Right cardiac atrium (tissue), 5 donors: ENCODE results near the gene TSPAN2. TPM values are rescaled to one million over a fixed set of nuclear protein-coding genes. Genes with fewer than 3 reads are reported as not detected.
"Not testable (repeated sequence)": the region's sequence is repeated elsewhere in the genome, so short reads cannot be mapped to it uniquely, and the experiment has no call there.

Experiments
- ATAC-seq, 2 donors: fragments of 200-7000 bp; cut with Tn5 transposase; one replicate each; pipeline versions ENCODE4 v1.8.0 to v1.9.1; 2020; ENCODE audit warnings: moderate library complexity in 2 of 2, mild to moderate bottlenecking in 1 of 2
- DNase-seq, 3 donors: peaks; one replicate each; pipeline ENCODE4 v3.0.0-alpha.2; 2020
- H3K27ac ChIP-seq: one replicate; pipeline ENCODE4 v1.5.1; 2013; ENCODE audit warnings: mild to moderate bottlenecking, low read length, control low read depth, moderate library complexity
- H3K27me3 ChIP-seq: one replicate; pipeline ENCODE4 v1.6.1; 2013; ENCODE audit not compliant: control insufficient read depth, insufficient read depth
- H3K4me1 ChIP-seq: one replicate; pipeline ENCODE4 v1.6.1; 2013; ENCODE audit warnings: low read length; ENCODE audit not compliant: control insufficient read depth, insufficient read depth
- H3K4me3 ChIP-seq: one replicate; pipeline ENCODE4 v1.5.1; 2013; ENCODE audit warnings: low read length, control low read depth
- H3K9me3 ChIP-seq: one replicate; pipeline ENCODE4 v1.6.1; 2013; ENCODE audit warnings: low read length; ENCODE audit not compliant: control insufficient read depth
- WGBS: extraction: QIAGEN DNeasy Blood & Tissue Kit; methylation state at CpG from one replicate; pipeline ENCODE4 v1.1.7; 2013; 5-methylcytosine and 5-hydroxymethylcytosine counted together
- intact Hi-C, 4 donors: fragments of 100-400 bp; cut with DNase I; formaldehyde crosslinking; loops; one replicate each; pipeline versions ENCODE4 v1.11.0 to v1.14.0; 2022 to 2023
- polyA plus RNA-seq: library from polyadenylated mRNA; stranded (reverse); fragments of 200-250 nt; gene quantifications from one replicate; pipeline ENCODE4 v1.2.3, GENCODE V29; 2013
- total RNA-seq, 4 donors: library from RNA; stranded (reverse); fragmentation: NEBNext Ultra II Directional; extraction: Animal tissue kit (Norgen Biotek cat#: 25700); gene quantifications; one replicate each; pipeline ENCODE4 v1.2.1, GENCODE V29; 2021
- donor health status: healthy with polysubstance abuse.
- donor health status: DM: no; HTN: yes; CAD: no.
- donor health status: DM: no; HTN: no; CAD: no.
- donor health status: DM: no; HTN: yes; CAD: no; lungs with severe emphysema.
- donor health status: DM: yes; HTN: yes; CAD: no.

TSPAN2 gene
- total and polyA plus RNA-seq, 5 donors = 6.5 to 17.4 (median 11.1) TPM

DNA sequence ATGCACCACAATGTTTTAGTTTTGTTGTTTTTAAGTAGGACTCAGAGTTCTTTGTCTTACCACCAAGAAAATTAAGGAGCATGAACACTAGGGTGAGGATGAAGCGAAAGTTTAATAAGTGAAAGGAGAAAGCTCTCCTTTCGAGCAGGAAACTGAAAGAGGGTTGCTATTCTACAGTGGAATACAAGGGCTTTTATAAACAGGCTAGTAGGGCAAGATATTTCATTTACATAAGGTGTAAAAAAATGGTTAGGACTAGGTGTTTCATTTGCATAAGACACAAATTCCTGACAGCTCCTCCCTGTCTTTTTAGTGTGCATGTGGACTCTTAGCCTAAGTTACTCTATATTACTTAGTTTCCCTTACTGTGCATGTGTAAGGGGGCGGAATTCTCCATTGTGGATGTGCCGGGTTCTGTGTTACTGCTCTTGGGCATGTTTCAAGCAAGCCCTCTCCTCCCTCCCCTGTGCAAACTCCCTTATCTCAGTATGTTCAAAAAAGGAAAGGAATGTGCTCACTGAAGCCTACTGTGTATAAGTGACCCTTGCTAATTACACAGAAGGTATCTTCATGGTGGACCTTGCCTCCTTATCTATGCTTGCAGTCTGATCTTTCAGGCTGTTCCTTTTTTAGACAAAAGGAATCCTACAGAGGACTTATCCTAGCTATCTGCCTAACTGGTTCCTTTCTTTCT lies 52.3 kb downstream of the TSPAN2 start:
- H3K9me3 ChIP-seq = no peaks in the 10 kb centered on the region
- 63% methylated on average over 4 of the region's 4 CpGs for WGBS
- ATAC-seq = peak in 1 of 2 donors; percentile 59
- H3K4me3 ChIP-seq = no peak overlapping the region
- intact Hi-C loops = no loop called here
- no peaks in the 10 kb centered on the region for H3K27me3 ChIP-seq
- no peaks in the 10 kb centered on the region for H3K4me1 ChIP-seq
- no peak for DNase-seq
- H3K27ac ChIP-seq = no peak overlapping the region

DNA sequence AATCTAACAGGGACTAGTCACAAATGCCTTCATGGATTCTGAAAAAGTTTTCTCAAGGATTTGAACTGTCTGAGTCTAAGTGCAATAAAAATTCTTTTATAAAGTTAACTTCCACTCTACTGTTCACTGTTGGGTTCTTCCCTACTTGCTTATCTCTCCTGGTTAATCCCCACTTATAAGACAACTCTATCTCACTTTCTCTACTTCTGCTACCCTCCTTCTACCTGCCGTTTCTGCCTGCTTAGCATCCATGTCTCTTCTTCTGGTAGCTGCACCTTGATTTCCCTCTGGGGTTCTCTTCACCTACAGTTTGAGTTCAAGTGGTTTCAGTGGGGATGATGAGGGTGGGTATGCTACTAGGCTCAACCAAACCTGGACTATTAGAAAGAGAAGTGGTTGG lies 53.7 kb downstream of the TSPAN2 start:
- intact Hi-C loops = no loop called here
- Histone ChIP-seq H3K27ac (no peak overlapping the region), H3K9me3 (no peaks in the 10 kb centered on the region), H3K27me3 (no peaks in the 10 kb centered on the region), H3K4me3 (no peak overlapping the region), H3K4me1 (no peaks in the 10 kb centered on the region)
- ATAC-seq (no peak), DNase-seq (no peak)
- WGBS = 72% methylated on average over 1 of the region's 1 CpG

DNA sequence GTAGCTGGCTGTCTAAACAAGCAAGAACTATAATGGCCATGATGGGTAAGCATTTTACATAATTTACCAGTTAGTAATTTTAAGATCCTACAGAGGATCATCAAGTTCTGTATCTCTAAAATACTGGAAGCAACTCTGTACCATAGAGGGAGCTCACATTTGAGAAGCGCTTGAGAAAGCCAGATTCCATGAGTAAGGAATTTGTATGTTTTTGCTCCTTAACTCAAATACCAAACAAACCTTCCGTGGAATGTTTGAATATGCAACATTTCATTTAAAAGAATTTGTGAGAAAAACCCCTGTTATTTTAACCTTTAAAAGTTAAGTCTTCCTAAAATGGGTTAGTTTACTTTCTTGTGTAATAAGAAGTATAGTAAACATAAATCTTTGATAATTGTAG lies 57.7 kb downstream of the TSPAN2 start:
- Histone ChIP-seq H3K27me3 (no peaks in the 10 kb centered on the region), H3K27ac (no peak overlapping the region), H3K4me3 (no peak overlapping the region), H3K9me3 (no peaks in the 10 kb centered on the region), H3K4me1 (no peaks in the 10 kb centered on the region)
- WGBS = 61% methylated on average over 2 of the region's 2 CpGs
- DNase-seq (no peak), ATAC-seq (no peak)
- intact Hi-C loops = no loop called here

DNA sequence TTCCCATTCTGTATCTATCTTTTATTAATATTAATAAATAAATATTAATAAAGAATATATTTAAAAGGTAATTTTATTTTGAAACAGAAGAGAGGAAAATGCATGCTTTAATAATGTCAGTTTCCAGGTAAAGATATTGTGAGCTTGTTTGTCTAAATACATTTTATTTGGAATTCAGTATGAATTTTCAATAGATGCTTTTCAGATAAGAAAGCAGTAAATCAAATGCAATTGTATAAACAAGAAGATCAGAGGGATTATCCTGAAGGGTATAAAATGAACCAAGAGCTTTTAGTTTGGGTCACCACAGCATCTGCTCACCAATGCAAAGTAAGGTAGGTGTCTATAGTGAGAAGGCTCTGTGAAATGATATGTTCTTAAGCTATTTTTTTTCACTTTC lies 59.8 kb downstream of the TSPAN2 start, which contains the start of gene TSHB:
Gene TSHB, plus strand, starts transcription at position 301 of the 400 bp plus-strand sequence. CDS start 3,537 bp downstream, outside the sequence.
- DNase-seq = no peak
- Histone ChIP-seq H3K27me3 (no peaks in the 10 kb centered on the region), H3K4me3 (no peak within 1 kb of the TSS), H3K9me3 (no peaks in the 10 kb centered on the region), H3K4me1 (no peaks in the 10 kb centered on the region), H3K27ac (no peak within 1 kb of the TSS)
- intact Hi-C loops = no loop called here
- no peak for ATAC-seq

DNA sequence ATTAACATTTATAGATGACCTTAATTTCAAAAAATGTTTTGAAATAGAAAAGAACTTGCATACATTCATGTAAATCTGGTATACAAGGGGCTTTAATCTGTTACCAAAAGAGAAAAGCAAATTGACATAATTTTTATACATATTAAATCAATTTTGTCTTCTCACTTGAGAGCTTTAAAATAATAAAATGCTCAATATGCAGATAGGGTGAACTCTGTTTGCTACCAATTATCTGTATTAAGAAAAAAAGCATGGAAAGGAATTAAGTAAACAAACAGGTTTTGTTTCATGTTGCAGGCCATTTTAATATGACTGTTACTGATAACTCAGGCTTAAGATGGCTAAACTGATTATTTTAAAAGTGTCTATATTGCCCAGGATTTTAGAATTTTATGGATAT lies 65.7 kb downstream of the TSPAN2 start:
- H3K9me3 ChIP-seq = no peaks in the 10 kb centered on the region
- no peaks in the 10 kb centered on the region for H3K4me1 ChIP-seq
- no peak for DNase-seq
- no peak for ATAC-seq
- H3K4me3 ChIP-seq = no peak overlapping the region
- intact Hi-C loops = no loop called here
- H3K27ac ChIP-seq = no peak overlapping the region
- H3K27me3 ChIP-seq = no peaks in the 10 kb centered on the region

DNA sequence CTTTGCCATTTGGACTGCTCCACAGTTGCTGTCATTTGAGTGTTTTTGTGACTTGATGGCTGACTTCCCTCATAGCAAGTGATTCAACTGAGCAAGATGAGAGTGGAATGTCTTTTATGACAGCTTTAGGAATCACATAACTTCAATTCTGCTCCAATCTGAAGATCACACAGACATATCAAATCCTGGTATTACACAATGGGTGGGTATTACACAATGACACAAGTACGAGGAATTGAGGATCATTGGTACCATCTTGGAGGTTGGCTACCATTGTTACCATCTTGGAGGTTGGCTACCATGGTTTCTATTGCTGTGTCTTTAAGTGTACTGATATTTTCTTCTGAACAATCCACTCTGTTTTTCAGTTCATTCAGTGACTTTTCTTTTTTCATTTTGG lies 68.2 kb downstream of the TSPAN2 start:
- Histone ChIP-seq H3K27ac (no peak overlapping the region), H3K9me3 (no peaks in the 10 kb centered on the region), H3K27me3 (no peaks in the 10 kb centered on the region), H3K4me1 (no peaks in the 10 kb centered on the region), H3K4me3 (no peak overlapping the region)
- DNase-seq (no peak), ATAC-seq (no peak)
- WGBS = 64% methylated on average over 1 of the region's 1 CpG
- intact Hi-C loops = no loop called here

DNA sequence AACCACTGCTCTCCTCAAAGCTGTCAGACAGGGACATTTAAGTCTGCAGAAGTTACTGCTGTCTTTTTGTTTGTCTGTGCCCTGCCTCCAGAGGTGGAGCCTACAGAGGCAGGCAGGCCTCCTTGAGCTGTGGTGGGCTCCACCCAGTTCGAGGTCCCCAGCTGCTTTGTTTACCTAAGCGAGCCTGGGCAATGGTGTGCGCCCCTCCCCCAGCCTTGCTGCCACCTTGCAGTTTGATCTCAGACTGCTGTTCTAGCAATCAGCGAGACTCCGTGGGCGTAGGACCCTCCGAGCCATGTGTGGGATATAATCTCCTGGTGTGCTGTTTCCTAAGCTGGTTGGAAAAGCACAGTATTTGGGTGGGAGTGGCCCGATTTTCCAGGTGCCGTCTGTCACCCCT lies 69.8 kb downstream of the TSPAN2 start:
- H3K4me3 ChIP-seq, ATAC-seq, H3K9me3 ChIP-seq, intact Hi-C loops, DNase-seq, H3K4me1 ChIP-seq, H3K27ac ChIP-seq, H3K27me3 ChIP-seq: not testable (repeated sequence)
- 89% methylated on average over 9 of the region's 9 CpGs for WGBS

DNA sequence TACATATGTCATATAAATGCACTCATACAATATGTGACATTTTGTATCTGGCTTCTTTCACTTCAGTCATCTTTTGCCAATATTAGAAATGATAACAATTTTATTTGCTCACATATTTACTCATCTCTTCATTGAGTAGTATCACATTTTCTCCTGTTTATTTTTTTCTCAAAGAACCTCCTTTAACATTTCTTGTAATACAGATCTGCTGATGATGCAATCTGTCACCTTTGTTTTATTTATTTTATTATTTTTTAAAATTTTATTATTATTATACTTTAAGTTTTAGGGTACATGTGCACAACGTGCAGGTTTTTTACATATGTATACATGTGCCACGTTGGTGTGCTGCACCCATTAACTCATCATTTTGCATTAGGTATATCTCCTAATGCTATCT lies 75.5 kb downstream of the TSPAN2 start:
- intact Hi-C loops = no loop called here
- DNase-seq = no peak
- Histone ChIP-seq H3K9me3 (no peaks in the 10 kb centered on the region), H3K27ac (no peak overlapping the region), H3K27me3 (no peaks in the 10 kb centered on the region), H3K4me3 (no peak overlapping the region), H3K4me1 (no peaks in the 10 kb centered on the region)
- 83% methylated on average over 2 of the region's 2 CpGs for WGBS
- ATAC-seq = no peak

DNA sequence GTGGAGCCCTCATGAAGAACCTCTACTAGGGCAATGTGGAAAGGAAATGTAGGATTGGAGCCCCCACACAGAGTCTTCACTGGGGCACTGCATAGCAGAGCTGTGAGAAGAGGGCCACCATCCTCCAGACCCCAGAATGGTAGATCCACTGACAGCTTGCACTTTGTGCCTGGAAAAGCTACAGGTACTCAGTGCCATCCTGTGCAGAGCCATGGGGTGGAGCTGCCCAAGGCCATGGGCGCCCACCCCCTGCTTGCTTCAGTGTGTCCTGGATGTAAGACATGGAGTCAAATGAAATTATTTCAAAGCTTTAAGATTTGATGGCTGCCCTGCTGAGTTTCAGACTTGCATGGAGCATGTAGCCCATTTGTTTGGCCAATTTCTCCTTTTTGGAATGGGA lies 76.9 kb downstream of the TSPAN2 start:
- 70% methylated on average over 1 of the region's 1 CpG for WGBS

DNA sequence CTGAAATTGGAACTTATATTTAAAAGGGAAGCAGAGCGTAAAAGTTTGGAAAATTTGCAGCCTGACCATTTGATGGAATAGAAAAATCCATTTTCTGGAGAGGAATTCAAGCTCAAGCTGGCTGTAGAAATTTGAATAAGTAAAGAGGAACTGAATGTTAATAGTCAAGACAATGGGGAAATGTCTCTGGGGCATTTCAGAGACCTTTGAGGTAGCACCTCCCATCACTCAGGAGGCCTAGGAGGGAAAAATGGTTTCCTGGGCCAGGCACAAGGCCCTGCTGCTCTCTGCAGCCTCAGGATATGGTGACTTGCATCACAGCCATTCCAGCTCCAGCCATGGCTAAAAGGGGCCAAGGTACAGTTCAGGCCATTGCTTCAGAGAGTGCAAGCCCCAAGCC lies 77.3 kb downstream of the TSPAN2 start:
- intact Hi-C loops = no loop called here
- H3K27ac ChIP-seq = no peak overlapping the region
- H3K9me3 ChIP-seq = no peaks in the 10 kb centered on the region
- H3K4me3 ChIP-seq = no peak overlapping the region
- WGBS = 87% methylated on average over 1 of the region's 1 CpG
- DNase-seq (no peak), ATAC-seq (no peak)
- H3K4me1 ChIP-seq = no peaks in the 10 kb centered on the region
- no peaks in the 10 kb centered on the region for H3K27me3 ChIP-seq

More for the DNA sequence above, 76.9 kb downstream of the TSPAN2 start:
- no peak for DNase-seq
- H3K4me1 ChIP-seq = no peaks in the 10 kb centered on the region
- H3K27ac ChIP-seq = no peak overlapping the region
- no peaks in the 10 kb centered on the region for H3K9me3 ChIP-seq
- no peak overlapping the region for H3K4me3 ChIP-seq
- H3K27me3 ChIP-seq = no peaks in the 10 kb centered on the region
- intact Hi-C loops = no loop called here
- no peak for ATAC-seq

DNA sequence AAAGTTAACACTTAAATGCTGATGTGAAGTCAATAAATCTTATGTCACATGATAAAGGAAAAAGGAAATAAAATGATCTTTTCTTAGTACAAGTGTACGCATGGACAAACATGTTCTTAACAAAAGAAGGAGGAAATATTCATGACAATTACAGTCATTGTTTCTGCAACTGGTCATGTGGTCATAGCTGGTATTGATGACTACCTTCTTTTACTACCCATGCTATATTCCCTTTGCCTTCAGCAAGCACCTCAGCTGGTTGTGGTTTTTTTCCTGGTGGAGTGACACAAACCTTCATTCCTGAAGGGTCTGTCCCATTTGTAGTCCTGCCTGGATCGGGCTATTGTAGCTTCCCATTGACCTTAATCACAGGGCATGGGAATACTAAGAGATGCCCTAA lies 83.1 kb downstream of the TSPAN2 start:
- Histone ChIP-seq H3K27me3 (no peaks in the 10 kb centered on the region), H3K9me3 (no peaks in the 10 kb centered on the region), H3K27ac (no peak overlapping the region), H3K4me3 (no peak overlapping the region), H3K4me1 (no peaks in the 10 kb centered on the region)
- ATAC-seq (no peak), DNase-seq (no peak)
- 82% methylated on average over 2 of the region's 2 CpGs for WGBS
- intact Hi-C loops = no loop called here
